Activated naive CD4-positive, alpha-beta T cell treated with anti-CD3 and anti-CD28 coated beads for 36 hours (primary cell): ENCODE data around the gene VSIG10. TPM values are rescaled to one million over a fixed set of nuclear protein-coding genes. Genes with fewer than 3 reads are reported as not detected.

ENCODE experiments used
- CTCF ChIA-PET: fragments of 350-600 bp; sonication (Branson Sonifier 250); formaldehyde crosslinking; loops from one replicate; lab custom pipeline; 2021; ENCODE audit warnings: antibody characterized with exemption; lab: Charles Lee
- DNase-seq: peaks from one replicate; pipeline ENCODE4 v3.0.0-alpha.2; 2020
- H3K27ac Mint-ChIP-seq: one replicate; pipeline ENCODE4 v1.8.0; 2021; ENCODE audit warnings: mild to moderate bottlenecking, mixed read lengths
- H3K27me3 Mint-ChIP-seq: one replicate; pipeline ENCODE4 v1.8.0; 2021; ENCODE audit warnings: low read depth, mixed read lengths
- H3K36me3 Mint-ChIP-seq: one replicate; pipeline ENCODE4 v1.8.0; 2021; ENCODE audit warnings: low read depth, mixed read lengths
- H3K4me1 Mint-ChIP-seq: one replicate; pipeline ENCODE4 v1.8.0; 2021; ENCODE audit warnings: low read depth, mixed read lengths
- H3K4me3 Mint-ChIP-seq: one replicate; pipeline ENCODE4 v1.8.0; 2021; ENCODE audit warnings: mild to moderate bottlenecking, moderate library complexity, mixed read lengths
- H3K9me3 Mint-ChIP-seq: one replicate; pipeline ENCODE4 v1.8.0; 2021; ENCODE audit warnings: mixed read lengths
- intact Hi-C: fragments of 100-400 bp; cut with micrococcal nuclease; formaldehyde crosslinking; loops from one replicate; pipeline ENCODE4 v1.15.1; 2023
- total RNA-seq, 2 experiments: library from RNA; stranded (reverse); gene quantifications; one replicate each; pipeline ENCODE4 v1.2.3, GENCODE V29; 2021

VSIG10 gene
- total RNA-seq, 2 experiments from 2014 or later, result 1.7 to 2.4 TPM

- H3K9me3 Mint-ChIP-seq, result peaks cover 2% of the 10 kb centered on the region
- no peak for DNase-seq
- peaks cover 74% of the 10 kb centered on the region for H3K36me3 Mint-ChIP-seq
- CTCF ChIA-PET, result no interaction called here
- H3K27me3 Mint-ChIP-seq, result no peaks in the 10 kb centered on the region
- H3K4me3 Mint-ChIP-seq, result no peak overlapping the region
- intact Hi-C loops, result loop anchor here (5.0 to 10.0 kb wide), 4 partner anchors 99 to 1977 kb away; partner anchors contain the start of gene PEBP1
- peaks cover 64% of the 10 kb centered on the region for H3K4me1 Mint-ChIP-seq
- H3K27ac Mint-ChIP-seq, result no peak overlapping the region
Measured at GRCh38 chr12:118038137-118038536, 65.7 kb downstream of the VSIG10 start.

- no peak for DNase-seq
- Mint-ChIP-seq H3K9me3 (peaks cover 2% of the 10 kb centered on the region), H3K27ac (peak overlapping the region; percentile 87), H3K4me1 (peaks cover 63% of the 10 kb centered on the region), H3K4me3 (no peak overlapping the region), H3K27me3 (no peaks in the 10 kb centered on the region), H3K36me3 (peaks cover 70% of the 10 kb centered on the region)
- intact Hi-C loops, result loop anchor here (5.0 to 10.0 kb wide), 4 partner anchors 100 to 1978 kb away; partner anchors contain the start of gene PEBP1
- CTCF ChIA-PET, result interaction anchor here (1.5 to 3.5 kb wide), 3 partner anchors 8 to 146 kb away, joined by 3 to 20 read pairs (median 6); no protein-coding TSS in a partner anchor
Measured at GRCh38 chr12:118036672-118037411, 67.0 kb downstream of the VSIG10 start.

- CTCF ChIA-PET, result interaction anchor here (0.6 to 3.5 kb wide), 10 partner anchors 10 to 341 kb away, joined by 3 to 20 read pairs (median 4); partner anchors contain the start of genes SUDS3 and WSB2
- intact Hi-C loops, result loop anchor here (1.0 to 10.0 kb wide), 9 partner anchors 9 to 1979 kb away; partner anchors contain the start of genes PEBP1 and RFC5
- DNase-seq, result peak; percentile 55
Measured at GRCh38 chr12:118035190-118036041, 68.4 kb downstream of the VSIG10 start.

GRCh38 chr12:118034429-118035189 lies 69.2 kb downstream of the VSIG10 start:
- peaks cover 60% of the 10 kb centered on the region for H3K4me1 Mint-ChIP-seq
- peak; percentile 29 for DNase-seq
- H3K36me3 Mint-ChIP-seq, result peaks cover 68% of the 10 kb centered on the region
- H3K27ac Mint-ChIP-seq, result peak overlapping the region; percentile 87
- H3K9me3 Mint-ChIP-seq, result peaks cover 2% of the 10 kb centered on the region
- intact Hi-C loops, result loop anchor here (1.0 to 10.0 kb wide), 9 partner anchors 10 to 1980 kb away; partner anchors contain the start of genes PEBP1 and RFC5
- H3K27me3 Mint-ChIP-seq, result no peaks in the 10 kb centered on the region
- CTCF ChIA-PET, result interaction anchor here (0.6 to 3.5 kb wide), 8 partner anchors 11 to 341 kb away, joined by 3 to 20 read pairs (median 4); partner anchors contain the start of gene WSB2
- H3K4me3 Mint-ChIP-seq, result no peak overlapping the region

More at GRCh38 chr12:118035190-118036041, 68.4 kb downstream of the VSIG10 start:
- H3K4me1 Mint-ChIP-seq, result peaks cover 57% of the 10 kb centered on the region
- H3K27me3 Mint-ChIP-seq, result no peaks in the 10 kb centered on the region
- peak overlapping the region; percentile 87 for H3K27ac Mint-ChIP-seq
- H3K36me3 Mint-ChIP-seq, result peaks cover 68% of the 10 kb centered on the region
- H3K9me3 Mint-ChIP-seq, result peaks cover 2% of the 10 kb centered on the region
- no peak overlapping the region for H3K4me3 Mint-ChIP-seq

- Mint-ChIP-seq H3K36me3 (peaks cover 69% of the 10 kb centered on the region), H3K4me3 (no peak overlapping the region), H3K9me3 (peaks cover 2% of the 10 kb centered on the region), H3K4me1 (peaks cover 64% of the 10 kb centered on the region), H3K27ac (peak overlapping the region; percentile 70), H3K27me3 (no peaks in the 10 kb centered on the region)
- DNase-seq, result no peak
- CTCF ChIA-PET, result interaction anchor here (0.6 to 3.5 kb wide), 8 partner anchors 11 to 1296 kb away, joined by 3 to 20 read pairs (median 4); partner anchors contain the start of gene RNFT2
- intact Hi-C loops, result loop anchor here (10.0 kb wide), 2 partner anchors 1109 to 1981 kb away; no protein-coding TSS in a partner anchor
Measured at GRCh38 chr12:118033902-118034301, 69.9 kb downstream of the VSIG10 start.

GRCh38 chr12:118033323-118033722 lies 70.5 kb downstream of the VSIG10 start:
- Mint-ChIP-seq H3K9me3 (peaks cover 2% of the 10 kb centered on the region), H3K27ac (peak overlapping the region; percentile 67), H3K4me1 (peaks cover 65% of the 10 kb centered on the region), H3K36me3 (peaks cover 69% of the 10 kb centered on the region), H3K4me3 (no peak overlapping the region), H3K27me3 (no peaks in the 10 kb centered on the region)
- DNase-seq, result no peak
- CTCF ChIA-PET, result interaction anchor here (0.5 to 0.7 kb wide), 6 partner anchors 25 to 1295 kb away, joined by 3 to 4 read pairs (median 3); partner anchors contain the start of gene RNFT2
- intact Hi-C loops, result loop anchor here (10.0 kb wide), 2 partner anchors 1109 to 1981 kb away; no protein-coding TSS in a partner anchor

- intact Hi-C loops, result loop anchor here (10.0 kb wide), 2 partner anchors 1107 to 1983 kb away; no protein-coding TSS in a partner anchor
- peaks cover 57% of the 10 kb centered on the region for H3K4me1 Mint-ChIP-seq
Measured at GRCh38 chr12:118032188-118032587, 71.6 kb downstream of the VSIG10 start.

GRCh38 chr12:118029166-118029565 lies 74.6 kb downstream of the VSIG10 start:
- no peak for DNase-seq
- no peaks in the 10 kb centered on the region for H3K9me3 Mint-ChIP-seq
- intact Hi-C loops, result no loop called here
- H3K36me3 Mint-ChIP-seq, result peaks cover 64% of the 10 kb centered on the region
- CTCF ChIA-PET, result interaction anchor here (0.6 kb wide), 1 partner anchor 25 kb away, joined by 3 read pairs; no protein-coding TSS in a partner anchor
- H3K27me3 Mint-ChIP-seq, result no peaks in the 10 kb centered on the region
- no peak overlapping the region for H3K4me3 Mint-ChIP-seq
- H3K4me1 Mint-ChIP-seq, result peaks cover 29% of the 10 kb centered on the region
- H3K27ac Mint-ChIP-seq, result peak overlapping the region; percentile 63

More at GRCh38 chr12:118032188-118032587, 71.6 kb downstream of the VSIG10 start:
- CTCF ChIA-PET, result interaction anchor here (2.1 kb wide), 1 partner anchor 24 kb away, joined by 6 read pairs; no protein-coding TSS in a partner anchor
- no peak overlapping the region for H3K4me3 Mint-ChIP-seq
- peak overlapping the region; percentile 80 for H3K27ac Mint-ChIP-seq
- peaks cover 2% of the 10 kb centered on the region for H3K9me3 Mint-ChIP-seq
- DNase-seq, result no peak
- H3K27me3 Mint-ChIP-seq, result no peaks in the 10 kb centered on the region
- H3K36me3 Mint-ChIP-seq, result peaks cover 71% of the 10 kb centered on the region

- CTCF ChIA-PET, result no interaction called here
- Mint-ChIP-seq H3K4me1 (peaks cover 12% of the 10 kb centered on the region), H3K27me3 (no peaks in the 10 kb centered on the region), H3K4me3 (no peak overlapping the region), H3K27ac (no peak overlapping the region), H3K9me3 (no peaks in the 10 kb centered on the region), H3K36me3 (peaks cover 66% of the 10 kb centered on the region)
- intact Hi-C loops, result no loop called here
- DNase-seq, result no peak
Measured at GRCh38 chr12:118025168-118025567, 78.6 kb downstream of the VSIG10 start.

GRCh38 chr12:118023301-118023860 lies 80.4 kb downstream of the VSIG10 start:
- Mint-ChIP-seq H3K9me3 (no peaks in the 10 kb centered on the region), H3K27ac (no peak overlapping the region), H3K4me3 (no peak overlapping the region), H3K27me3 (no peaks in the 10 kb centered on the region), H3K4me1 (peaks cover 8% of the 10 kb centered on the region), H3K36me3 (peaks cover 61% of the 10 kb centered on the region)
- intact Hi-C loops, result loop anchor here (5.0 kb wide), 1 partner anchor 1784 kb away; no protein-coding TSS in a partner anchor
- CTCF ChIA-PET, result no interaction called here
- DNase-seq, result no peak
